ENCODE data around the gene PID1. TPM values are rescaled to one million over a fixed set of nuclear protein-coding genes. Genes with fewer than 3 reads are reported as not detected.

The PID1 gene
- polyA plus RNA-seq, 3 donors: 61.8 to 117 (median 62.3) TPM

DNA sequence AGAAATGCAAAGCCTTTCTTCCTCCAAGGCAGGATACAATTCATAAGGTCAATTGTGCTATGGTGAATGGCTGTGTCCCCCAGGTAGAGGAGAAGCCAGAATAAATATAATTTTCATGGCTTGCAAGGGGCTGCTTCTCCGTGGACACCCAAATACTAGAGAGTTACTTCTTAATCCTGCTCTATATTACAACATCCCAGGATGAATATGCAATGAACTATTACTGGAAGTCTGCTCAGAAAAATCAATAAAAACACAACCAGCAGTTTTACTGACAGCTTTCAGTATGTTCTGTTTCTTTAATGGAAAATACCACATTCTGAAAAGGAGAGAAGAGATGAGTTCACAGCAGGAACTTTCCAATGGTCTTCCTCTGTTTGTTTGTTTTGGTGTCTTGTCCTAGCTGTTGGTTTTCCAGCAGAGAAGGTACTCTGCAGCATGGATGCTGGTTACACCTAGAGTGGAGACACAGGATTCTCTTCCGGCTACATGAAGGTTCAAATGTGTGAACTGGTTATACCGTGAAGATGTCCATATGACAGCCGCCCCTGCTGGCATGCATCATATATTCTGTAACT is 213.0 kb downstream of the PID1 start:
- Histone ChIP-seq H3K4me1 (ENCODE audit: control insufficient read depth in 1 of 2, insufficient read depth in 2 of 2, low read length in 2 of 2) (no peaks in the 10 kb centered on the region), H3K9me3 (replicated peaks in 1 of 2; ENCODE audit: control insufficient read depth in 1 of 2, insufficient read depth in 1 of 2, low read length in 2 of 2) (peaks cover 15 to 95% of the 10 kb centered on the region in 2 donors), H4K20me1 (ENCODE audit: insufficient read depth, low read length) (no peaks in the 10 kb centered on the region), H3K4me3 (replicated peaks in 1 of 3; ENCODE audit: low read depth in 2 of 3, low read length in 3 of 3) (no peak overlapping the region), H2AFZ (ENCODE audit: insufficient read depth, low read depth, low read length, poor library complexity, severe bottlenecking) (no peak overlapping the region), H3K36me3 (replicated peaks in 1 of 2; ENCODE audit: control insufficient read depth in 1 of 2, insufficient read depth in 2 of 2, low read length in 2 of 2) (no peaks in the 10 kb centered on the region), H3K4me2 (replicated peaks; ENCODE audit: extremely low read depth, low read length, poor library complexity, severe bottlenecking) (no peak overlapping the region), H3K27me3 (ENCODE audit: control insufficient read depth in 2 of 2, insufficient read depth in 2 of 2, low read length in 2 of 2) (no peaks in the 10 kb centered on the region), H3K79me2 (ENCODE audit: insufficient read depth, low read length) (no peaks in the 10 kb centered on the region), H3K9ac (ENCODE audit: insufficient read depth, low read length, poor library complexity, severe bottlenecking) (no peak overlapping the region), H3K27ac (ENCODE audit: low read depth in 1 of 2, low read length in 2 of 2) (no peak overlapping the region)
- H3K9me3 Mint-ChIP-seq: peaks cover 11 to 29% (median 23%) of the 10 kb centered on the region in 7 donors
- H3K27ac Mint-ChIP-seq: no peak overlapping the region
- peaks cover 0 to 2% (median 1%) of the 10 kb centered on the region in 3 donors for H3K27me3 Mint-ChIP-seq (ENCODE audit: low read depth in 3 of 3)
- H3K4me3 Mint-ChIP-seq: no peak overlapping the region
- WGBS (ENCODE audit: insufficient coverage): 83% methylated on average over 1 of the region's 4 CpGs
- H3K4me1 Mint-ChIP-seq: no peaks in the 10 kb centered on the region
- DNase-seq: no peak
- H3K36me3 Mint-ChIP-seq: no peaks in the 10 kb centered on the region
- TF ChIP-seq, protein P1, sequence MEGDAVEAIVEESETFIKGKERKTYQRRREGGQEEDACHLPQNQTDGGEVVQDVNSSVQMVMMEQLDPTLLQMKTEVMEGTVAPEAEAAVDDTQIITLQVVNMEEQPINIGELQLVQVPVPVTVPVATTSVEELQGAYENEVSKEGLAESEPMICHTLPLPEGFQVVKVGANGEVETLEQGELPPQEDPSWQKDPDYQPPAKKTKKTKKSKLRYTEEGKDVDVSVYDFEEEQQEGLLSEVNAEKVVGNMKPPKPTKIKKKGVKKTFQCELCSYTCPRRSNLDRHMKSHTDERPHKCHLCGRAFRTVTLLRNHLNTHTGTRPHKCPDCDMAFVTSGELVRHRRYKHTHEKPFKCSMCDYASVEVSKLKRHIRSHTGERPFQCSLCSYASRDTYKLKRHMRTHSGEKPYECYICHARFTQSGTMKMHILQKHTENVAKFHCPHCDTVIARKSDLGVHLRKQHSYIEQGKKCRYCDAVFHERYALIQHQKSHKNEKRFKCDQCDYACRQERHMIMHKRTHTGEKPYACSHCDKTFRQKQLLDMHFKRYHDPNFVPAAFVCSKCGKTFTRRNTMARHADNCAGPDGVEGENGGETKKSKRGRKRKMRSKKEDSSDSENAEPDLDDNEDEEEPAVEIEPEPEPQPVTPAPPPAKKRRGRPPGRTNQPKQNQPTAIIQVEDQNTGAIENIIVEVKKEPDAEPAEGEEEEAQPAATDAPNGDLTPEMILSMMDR (IDR thresholded peaks at IDR 0.05): no peak
- intact Hi-C loops (cut with micrococcal nuclease): no loop called here

DNA sequence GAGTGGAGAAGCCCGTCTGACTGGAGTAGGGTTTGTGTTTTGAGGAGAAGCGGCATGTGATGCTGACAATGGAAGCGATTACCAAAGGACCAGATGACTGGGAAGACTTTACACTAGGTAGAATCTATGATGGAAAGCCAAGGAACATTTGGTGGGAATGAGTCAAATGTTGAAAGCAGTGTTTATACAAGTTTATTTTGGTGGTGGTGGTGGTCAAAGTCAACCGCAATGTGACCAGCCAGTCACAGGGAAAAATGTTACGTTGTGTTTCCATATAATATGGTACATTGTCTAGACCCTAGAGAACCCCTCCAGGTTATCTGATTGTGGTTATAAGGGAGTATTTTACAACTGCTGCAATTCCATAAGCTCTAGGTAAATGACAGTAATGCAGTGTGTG is 216.8 kb downstream of the PID1 start:
- peaks cover 8 to 27% (median 19%) of the 10 kb centered on the region in 7 donors for H3K9me3 Mint-ChIP-seq
- TF ChIP-seq, protein P1 (IDR thresholded peaks at IDR 0.05): no peak
- H3K9ac ChIP-seq (ENCODE audit: insufficient read depth, low read length, poor library complexity, severe bottlenecking): no peak overlapping the region
- no peak for DNase-seq
- no peak overlapping the region for H3K4me3 Mint-ChIP-seq
- H3K4me2 ChIP-seq (replicated peaks; ENCODE audit: extremely low read depth, low read length, poor library complexity, severe bottlenecking): no peak overlapping the region
- peaks cover 0 to 2% (median 1%) of the 10 kb centered on the region in 3 donors for H3K27me3 Mint-ChIP-seq (ENCODE audit: low read depth in 3 of 3)
- H3K36me3 Mint-ChIP-seq: no peaks in the 10 kb centered on the region
- H3K4me1 Mint-ChIP-seq: no peaks in the 10 kb centered on the region
- H3K4me3 ChIP-seq (replicated peaks in 1 of 3; ENCODE audit: low read depth in 2 of 3, low read length in 3 of 3): no peak overlapping the region
- H3K79me2 ChIP-seq (ENCODE audit: insufficient read depth, low read length): no peaks in the 10 kb centered on the region
- H2AFZ ChIP-seq (ENCODE audit: insufficient read depth, low read depth, low read length, poor library complexity, severe bottlenecking): no peak overlapping the region
- intact Hi-C loops (cut with micrococcal nuclease): no loop called here
- H3K4me1 ChIP-seq (ENCODE audit: control insufficient read depth in 1 of 2, insufficient read depth in 2 of 2, low read length in 2 of 2): no peaks in the 10 kb centered on the region
- no peak overlapping the region for H3K27ac Mint-ChIP-seq
- H3K27me3 ChIP-seq (ENCODE audit: control insufficient read depth in 2 of 2, insufficient read depth in 2 of 2, low read length in 2 of 2): no peaks in the 10 kb centered on the region
- WGBS (ENCODE audit: insufficient coverage): 65% methylated on average over 3 of the region's 5 CpGs
- H3K27ac ChIP-seq (ENCODE audit: low read depth in 1 of 2, low read length in 2 of 2): no peak overlapping the region
- no peaks in the 10 kb centered on the region for H3K36me3 ChIP-seq (replicated peaks in 1 of 2; ENCODE audit: control insufficient read depth in 1 of 2, insufficient read depth in 2 of 2, low read length in 2 of 2)
- peaks cover 5% of the 10 kb centered on the region for H4K20me1 ChIP-seq (ENCODE audit: insufficient read depth, low read length)
- peaks cover 29 to 87% of the 10 kb centered on the region in 2 donors for H3K9me3 ChIP-seq (replicated peaks in 1 of 2; ENCODE audit: control insufficient read depth in 1 of 2, insufficient read depth in 1 of 2, low read length in 2 of 2)
